Uterus (tissue), 4 donors: ENCODE measurements around the gene PHF1. TPM values are rescaled to one million over a fixed set of nuclear protein-coding genes. Genes with fewer than 3 reads are reported as not detected.

Experiments
- DNase-seq, 2 donors: peaks; one replicate each; pipeline ENCODE4 v3.0.0-alpha.2; 2019 to 2020
- H3K27ac ChIP-seq, 2 donors: fragments of 200-600 bp; sonication (generic); 1 replicate in 1 of 2; 2 replicates in 1 of 2; pipeline ENCODE4 v1.5.1; 2016 to 2018
- H3K27me3 ChIP-seq, 2 donors: fragments of 200-600 bp; sonication (generic); one replicate each; pipeline ENCODE4 v1.5.1; 2018 to 2019; ENCODE audit warnings: control low read depth in 1 of 2
- H3K36me3 ChIP-seq, 2 donors: fragments of 200-600 bp; sonication (generic); one replicate each; pipeline ENCODE4 v1.5.1; 2019; ENCODE audit warnings: control low read depth in 1 of 2
- H3K4me1 ChIP-seq, 2 donors: fragments of 200-600 bp; sonication (generic); one replicate each; pipeline ENCODE4 v1.5.1; 2018 to 2019; ENCODE audit warnings: control low read depth in 1 of 2
- H3K4me3 ChIP-seq, 2 donors: fragments of 200-600 bp; sonication (generic); 1 replicate in 1 of 2; 2 replicates in 1 of 2; pipeline ENCODE4 v1.5.1; 2018 to 2019; ENCODE audit warnings: mild to moderate bottlenecking in 1 of 2
- H3K9me3 ChIP-seq, 2 donors: fragments of 200-600 bp; sonication (generic); one replicate each; pipeline ENCODE4 v1.5.1; 2019; ENCODE audit warnings: control low read depth in 1 of 2
- CTCF ChIP-seq, 4 experiments: fragments of 200-600 bp in 2 of 4; fragments of 450-650 bp in 2 of 4; sonication (generic) in 2 of 4; IDR thresholded peaks; one replicate each; pipeline ENCODE4 v1.5.1; 2016 to 2019; ENCODE audit warnings: antibody characterized with exemption in 4 of 4, mild to moderate bottlenecking in 2 of 4, moderate library complexity in 1 of 4
- POLR2A ChIP-seq, 2 donors: fragments of 450-650 bp; IDR thresholded peaks; one replicate each; pipeline ENCODE4 v1.6.1; 2016; ENCODE audit warnings: antibody characterized with exemption in 2 of 2, mild to moderate bottlenecking in 1 of 2, moderate library complexity in 1 of 2
- intact Hi-C: fragments of 100-400 bp; cut with DNase I; formaldehyde crosslinking; loops from one replicate; pipeline ENCODE4 v1.15.1; 2023; ENCODE audit warnings: low total_unique reads
- microRNA-seq: library from miRNA; unstranded; fragments of <30 nt; microRNA quantifications from one replicate; pipeline ENCODE4, GENCODE V29; 2016; ENCODE audit warnings: borderline microRNAs expressed, borderline replicate concordance
- small RNA-seq: library from RNA; depleted of rRNA; stranded (forward); fragments of <200 nt; gene quantifications from one replicate; pipeline ENCODE3, GENCODE V24; 2016
- total RNA-seq, 4 donors: library from RNA; depleted of rRNA in 3 of 4; stranded (reverse); fragments of >200 nt in 3 of 4; gene quantifications; one replicate each; pipeline versions ENCODE4 v1.1.0 to v1.2.4, GENCODE V29; 2014 to 2023
- donor health status: DM: yes; HTN: yes; CAD: no.

The PHF1 gene
- total RNA-seq, 4 donors from 2014 or later: 10.5 to 147 (median 35.3) TPM

GRCh38 chr6:33458676-33459075 lies 47.9 kb downstream of the PHF1 start:
- H3K27ac ChIP-seq: no peak overlapping the region
- intact Hi-C loops: no loop called here
- no peaks in the 10 kb centered on the region for H3K9me3 ChIP-seq
- DNase-seq: no peak
- H3K4me1 ChIP-seq: peaks cover 0 to 6% of the 10 kb centered on the region in 2 donors
- no peak for TF ChIP-seq POLR2A (IDR thresholded peaks at IDR 0.05)
- TF ChIP-seq CTCF (IDR thresholded peaks at IDR 0.05): no peak
- no peaks in the 10 kb centered on the region for H3K36me3 ChIP-seq
- H3K27me3 ChIP-seq: no peaks in the 10 kb centered on the region
- no peak overlapping the region for H3K4me3 ChIP-seq

GRCh38 chr6:33459226-33459625 lies 48.4 kb downstream of the PHF1 start:
- no peak for DNase-seq

More at GRCh38 chr6:33459226-33459625, 48.4 kb downstream of the PHF1 start:
- no peaks in the 10 kb centered on the region for H3K9me3 ChIP-seq
- H3K27me3 ChIP-seq: no peaks in the 10 kb centered on the region
- H3K4me1 ChIP-seq: peaks cover 0 to 6% of the 10 kb centered on the region in 2 donors
- no peak for TF ChIP-seq CTCF (IDR thresholded peaks at IDR 0.05)
- no peak for TF ChIP-seq POLR2A (IDR thresholded peaks at IDR 0.05)
- H3K27ac ChIP-seq: no peak overlapping the region
- intact Hi-C loops: no loop called here
- H3K4me3 ChIP-seq: no peak overlapping the region
- H3K36me3 ChIP-seq: no peaks in the 10 kb centered on the region

Small RNA genes within 50 kb of the gene (microRNA-seq; reads per million reads assigned to microRNA genes)
- gene MIR5004: not detected

Small RNA genes within 50 kb of the gene (small RNA-seq; reads per million reads assigned to genes)
- gene RPL35AP4 (not detected), gene ZBTB9 (not detected)

Other genes with a start within 250 kb of the PHF1 start
- 1 to 10 TPM in 2 of 4 donors, under 1 TPM in 2; under 0.01 to 2.6 (median 1.0) TPM for gene COL11A2, start 218.5 kb upstream of the PHF1 start, total RNA-seq
- gene RXRB, start 210.3 kb upstream of the PHF1 start, total RNA-seq: 10 to 100 TPM; 28.6 to 71.0 (median 34.0) TPM
- 10 to 100 TPM; 53.8 to 87.8 (median 57.5) TPM for gene SLC39A7, start 210.1 kb upstream of the PHF1 start, total RNA-seq
- 10 to 100 TPM in 1 of 4 donors, 1 to 10 TPM in 2, not detected in 1; 2.6 to 11.3 (median 5.8) TPM for gene HSD17B8, start 206.4 kb upstream of the PHF1 start, total RNA-seq
- gene RING1, start 202.5 kb upstream of the PHF1 start, total RNA-seq: 10 to 100 TPM in 3 of 4 donors, 1 to 10 TPM in 1; 1.8 to 66.9 (median 30.1) TPM
- gene VPS52, start 139.1 kb upstream of the PHF1 start, total RNA-seq: 10 to 100 TPM; 12.8 to 58.4 (median 37.5) TPM
- 1,000 to 10,000 TPM; 2,386 to 5,510 (median 4,061) TPM for gene RPS18, start 138.9 kb upstream of the PHF1 start, total RNA-seq
- gene B3GALT4, start 133.9 kb upstream of the PHF1 start, total RNA-seq: 10 to 100 TPM in 3 of 4 donors, 1 to 10 TPM in 1; 5.5 to 15.9 (median 14.3) TPM
- 10 to 100 TPM; 17.9 to 60.3 (median 31.7) TPM for gene WDR46, start 121.8 kb upstream of the PHF1 start, total RNA-seq
- gene PFDN6, start 121.4 kb upstream of the PHF1 start, total RNA-seq: 10 to 100 TPM; 13.6 to 33.5 (median 21.6) TPM
- gene RGL2, start 112.1 kb upstream of the PHF1 start, total RNA-seq: 100 to 1,000 TPM in 1 of 4 donors, 10 to 100 TPM in 3; 34.4 to 118 (median 36.0) TPM
- 10 to 100 TPM; 17.6 to 83.9 (median 41.4) TPM for gene TAPBP, start 96.9 kb upstream of the PHF1 start, total RNA-seq
- 10 to 100 TPM in 2 of 4 donors, 1 to 10 TPM in 2; 3.8 to 31.3 (median 16.0) TPM for gene ZBTB22, start 93.3 kb upstream of the PHF1 start, total RNA-seq
- gene DAXX, start 88.1 kb upstream of the PHF1 start, total RNA-seq: 100 to 1,000 TPM in 1 of 4 donors, 10 to 100 TPM in 3; 18.2 to 120 (median 32.3) TPM
- 10 to 100 TPM in 1 of 4 donors, 1 to 10 TPM in 1, not detected in 2; 1.8 to 20.0 TPM for gene KIFC1, start 19.2 kb upstream of the PHF1 start, total RNA-seq
- gene CUTA, start 7.1 kb downstream of the PHF1 start, total RNA-seq: 100 to 1,000 TPM in 1 of 4 donors, 10 to 100 TPM in 3; 10.8 to 135 (median 72.7) TPM
- gene SYNGAP1, start 9.1 kb downstream of the PHF1 start, total RNA-seq: 10 to 100 TPM; 11.5 to 67.6 (median 14.4) TPM
- gene ZBTB9, start 43.6 kb downstream of the PHF1 start, total RNA-seq: 10 to 100 TPM in 1 of 4 donors, 1 to 10 TPM in 1, under 1 TPM in 2; under 0.01 to 12.0 (median 4.7) TPM
- gene BAK1, start 169.3 kb downstream of the PHF1 start, total RNA-seq: 10 to 100 TPM in 2 of 4 donors, 1 to 10 TPM in 1, under 1 TPM in 1; 0.88 to 15.3 (median 6.1) TPM
- gene ITPR3, start 210.3 kb downstream of the PHF1 start, total RNA-seq: 10 to 100 TPM; 11.2 to 27.6 (median 16.1) TPM